Ishikawa (cell line): Measurements from ENCODE around the gene ADIG.

ENCODE experiments used
- NFIC ChIP-seq: IDR thresholded peaks from 2 replicates; pipeline ENCODE4 v1.6.1; 2012
- REST ChIP-seq: IDR thresholded peaks from 2 replicates; pipeline ENCODE4 v1.6.1; 2012; ENCODE audit warnings: low read depth, mild to moderate bottlenecking
- USF1 ChIP-seq: IDR thresholded peaks from 2 replicates; pipeline ENCODE4 v1.6.1; 2012

DNA sequence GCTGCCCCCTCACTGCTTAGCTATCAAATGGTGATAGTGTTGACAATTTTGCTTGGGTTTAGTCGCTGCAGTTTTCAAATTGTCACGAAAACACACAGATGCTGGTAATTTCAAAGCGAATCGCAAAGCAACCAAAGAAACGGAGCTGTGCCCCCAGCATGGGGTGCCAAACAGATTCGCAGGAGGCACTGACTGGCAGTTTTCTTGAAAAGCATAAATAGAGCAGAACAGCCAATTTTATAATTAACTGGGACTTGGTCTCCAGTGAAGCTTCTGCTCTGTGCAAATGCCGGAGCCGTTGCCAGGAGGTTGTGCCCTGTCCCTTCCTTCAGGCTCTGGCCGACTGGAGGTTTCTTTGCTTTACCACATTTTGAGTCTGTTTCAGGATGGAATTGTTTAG lies 39.4 kb downstream of the ADIG start:
- TF ChIP-seq USF1 (no peak), NFIC (no peak), REST (no peak)
